HepG2 (cell line): ENCODE results near the gene CCSER1. TPM values are rescaled to one million over a fixed set of nuclear protein-coding genes. Genes with fewer than 3 reads are reported as not detected.

Experiments
- ARNT2 ChIP-seq: sonication (generic); formaldehyde crosslinking; IDR thresholded peaks from 2 replicates; pipeline ENCODE4 v1.8.0; 2022; ENCODE audit warnings: mild to moderate bottlenecking, low read depth, missing genetic modification reagents, moderate library complexity
- GTF3A ChIP-seq: sonication (generic); formaldehyde crosslinking; conservative IDR thresholded peaks from 2 replicates; pipeline ENCODE4 v1.4.0; 2020; ENCODE audit warnings: mild to moderate bottlenecking, missing genetic modification reagents
- NR3C1 ChIP-seq: sonication (generic); formaldehyde crosslinking; IDR thresholded peaks from 2 replicates; pipeline ENCODE4 v1.4.0; 2020; ENCODE audit warnings: missing genetic modification reagents
- SAFB2 ChIP-seq: sonication (generic); formaldehyde crosslinking; IDR thresholded peaks from 2 replicates; pipeline ENCODE4 v1.5.1; 2020; ENCODE audit warnings: missing genetic modification reagents, low read depth, mild to moderate bottlenecking, borderline replicate concordance
- SMYD3 ChIP-seq: sonication (generic); formaldehyde crosslinking; IDR thresholded peaks from 2 replicates; pipeline ENCODE4 v1.8.1; 2023; ENCODE audit warnings: mild to moderate bottlenecking, missing genetic modification reagents
- ZBTB7A ChIP-seq: sonication (generic); formaldehyde crosslinking; IDR thresholded peaks from 2 replicates; pipeline ENCODE4 v1.8.0; 2022; ENCODE audit warnings: mild to moderate bottlenecking, missing genetic modification reagents
- ZNF446 ChIP-seq: sonication (generic); formaldehyde crosslinking; IDR thresholded peaks from 2 replicates; pipeline ENCODE4 v1.5.0; 2020; ENCODE audit warnings: mild to moderate bottlenecking, missing genetic modification reagents
- ZNF616 ChIP-seq: sonication (generic); formaldehyde crosslinking; IDR thresholded peaks from 2 replicates; pipeline ENCODE4 v1.5.0; 2020; ENCODE audit warnings: low read depth, mild to moderate bottlenecking, missing genetic modification reagents
- polyA plus RNA-seq, 8 experiments: library from polyadenylated mRNA; depleted of rRNA in 3 of 8; stranded (reverse) in 7 of 8; unstranded in 1 of 8; fragments of >200 nt; fragmentation: Illumina TruSeq in 4 of 8; extraction: Trizol in 4 of 8; gene quantifications; 2 replicates each; pipeline versions ENCODE4 v1.2.1 to v1.2.3, GENCODE V29; 2011 to 2016; ENCODE audit warnings: low read depth in 4 of 8, missing spikeins in 1 of 8, mixed read lengths in 1 of 8; ENCODE audit not compliant: insufficient read depth in 1 of 8
- total RNA-seq, 5 experiments: library from RNA; depleted of rRNA; stranded (reverse); fragments of >200 nt; fragmentation: Illumina TruSeq; extraction: Trizol; gene quantifications; 2 replicates each; pipeline ENCODE4 v1.2.3, GENCODE V29; 2016; ENCODE audit warnings: low read depth in 1 of 5
- TF ChIP-seq, protein P1 (sequence below): sonication (generic); formaldehyde crosslinking; IDR thresholded peaks from 2 replicates; pipeline ENCODE4 v1.4.0; 2020; ENCODE audit warnings: missing genetic modification reagents, borderline replicate concordance
- TF ChIP-seq, protein P2 (sequence below): sonication (generic); formaldehyde crosslinking; IDR thresholded peaks from 2 replicates; pipeline ENCODE4 v1.4.0; 2020; ENCODE audit warnings: mild to moderate bottlenecking, missing genetic modification reagents

Gene CCSER1
- total and polyA plus RNA-seq, 2 of the 13 experiments (the other 11 are each of a cell fraction or from before 2014, with no cell fraction given): not detected

- TF ChIP-seq, protein P1, sequence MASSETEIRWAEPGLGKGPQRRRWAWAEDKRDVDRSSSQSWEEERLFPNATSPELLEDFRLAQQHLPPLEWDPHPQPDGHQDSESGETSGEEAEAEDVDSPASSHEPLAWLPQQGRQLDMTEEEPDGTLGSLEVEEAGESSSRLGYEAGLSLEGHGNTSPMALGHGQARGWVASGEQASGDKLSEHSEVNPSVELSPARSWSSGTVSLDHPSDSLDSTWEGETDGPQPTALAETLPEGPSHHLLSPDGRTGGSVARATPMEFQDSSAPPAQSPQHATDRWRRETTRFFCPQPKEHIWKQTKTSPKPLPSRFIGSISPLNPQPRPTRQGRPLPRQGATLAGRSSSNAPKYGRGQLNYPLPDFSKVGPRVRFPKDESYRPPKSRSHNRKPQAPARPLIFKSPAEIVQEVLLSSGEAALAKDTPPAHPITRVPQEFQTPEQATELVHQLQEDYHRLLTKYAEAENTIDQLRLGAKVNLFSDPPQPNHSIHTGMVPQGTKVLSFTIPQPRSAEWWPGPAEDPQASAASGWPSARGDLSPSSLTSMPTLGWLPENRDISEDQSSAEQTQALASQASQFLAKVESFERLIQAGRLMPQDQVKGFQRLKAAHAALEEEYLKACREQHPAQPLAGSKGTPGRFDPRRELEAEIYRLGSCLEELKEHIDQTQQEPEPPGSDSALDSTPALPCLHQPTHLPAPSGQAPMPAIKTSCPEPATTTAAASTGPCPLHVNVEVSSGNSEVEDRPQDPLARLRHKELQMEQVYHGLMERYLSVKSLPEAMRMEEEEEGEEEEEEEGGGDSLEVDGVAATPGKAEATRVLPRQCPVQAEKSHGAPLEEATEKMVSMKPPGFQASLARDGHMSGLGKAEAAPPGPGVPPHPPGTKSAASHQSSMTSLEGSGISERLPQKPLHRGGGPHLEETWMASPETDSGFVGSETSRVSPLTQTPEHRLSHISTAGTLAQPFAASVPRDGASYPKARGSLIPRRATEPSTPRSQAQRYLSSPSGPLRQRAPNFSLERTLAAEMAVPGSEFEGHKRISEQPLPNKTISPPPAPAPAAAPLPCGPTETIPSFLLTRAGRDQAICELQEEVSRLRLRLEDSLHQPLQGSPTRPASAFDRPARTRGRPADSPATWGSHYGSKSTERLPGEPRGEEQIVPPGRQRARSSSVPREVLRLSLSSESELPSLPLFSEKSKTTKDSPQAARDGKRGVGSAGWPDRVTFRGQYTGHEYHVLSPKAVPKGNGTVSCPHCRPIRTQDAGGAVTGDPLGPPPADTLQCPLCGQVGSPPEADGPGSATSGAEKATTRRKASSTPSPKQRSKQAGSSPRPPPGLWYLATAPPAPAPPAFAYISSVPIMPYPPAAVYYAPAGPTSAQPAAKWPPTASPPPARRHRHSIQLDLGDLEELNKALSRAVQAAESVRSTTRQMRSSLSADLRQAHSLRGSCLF (CRISPR knock-in tag): no peak
- TF ChIP-seq, protein P2, sequence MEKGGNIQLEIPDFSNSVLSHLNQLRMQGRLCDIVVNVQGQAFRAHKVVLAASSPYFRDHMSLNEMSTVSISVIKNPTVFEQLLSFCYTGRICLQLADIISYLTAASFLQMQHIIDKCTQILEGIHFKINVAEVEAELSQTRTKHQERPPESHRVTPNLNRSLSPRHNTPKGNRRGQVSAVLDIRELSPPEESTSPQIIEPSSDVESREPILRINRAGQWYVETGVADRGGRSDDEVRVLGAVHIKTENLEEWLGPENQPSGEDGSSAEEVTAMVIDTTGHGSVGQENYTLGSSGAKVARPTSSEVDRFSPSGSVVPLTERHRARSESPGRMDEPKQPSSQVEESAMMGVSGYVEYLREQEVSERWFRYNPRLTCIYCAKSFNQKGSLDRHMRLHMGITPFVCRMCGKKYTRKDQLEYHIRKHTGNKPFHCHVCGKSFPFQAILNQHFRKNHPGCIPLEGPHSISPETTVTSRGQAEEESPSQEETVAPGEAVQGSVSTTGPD: no peak
- TF ChIP-seq ARNT2 (CRISPR knock-in tag): no peak
- TF ChIP-seq ZBTB7A (CRISPR knock-in tag): no peak
- no peak for TF ChIP-seq ZNF446 (CRISPR knock-in tag)
- TF ChIP-seq SAFB2: no peak
- TF ChIP-seq SMYD3: no peak
- TF ChIP-seq NR3C1 (CRISPR knock-in tag): no peak
- no peak for TF ChIP-seq ZNF616
- no peak for TF ChIP-seq GTF3A (CRISPR knock-in tag)
Measured at GRCh38 chr4:90211174-90211573, 84.0 kb downstream of the CCSER1 start (continued).
